ENCODE measurements around the gene ISG20L2. TPM values are rescaled to one million over a fixed set of nuclear protein-coding genes. Genes with fewer than 3 reads are reported as not detected.

ISG20L2 gene
- total and polyA plus RNA-seq, 2 experiments from 2014 or later = 23.1 to 34.9 TPM

- TF ChIP-seq EZH2 (IDR thresholded peaks at IDR 0.05; ENCODE audit: low read depth, unreplicated experiment) = no peak
- TF ChIP-seq JUNB (IDR thresholded peaks at IDR 0.05; ENCODE audit: unreplicated experiment) = no peak
- no peak for TF ChIP-seq CREB1 (CRISPR knock-in tag; IDR thresholded peaks at IDR 0.05; ENCODE audit: low read depth)
- TF ChIP-seq POLR2AphosphoS5 (IDR thresholded peaks at IDR 0.05; ENCODE audit: low read depth) = no peak
- no peak for TF ChIP-seq NANOG (IDR thresholded peaks at IDR 0.05; ENCODE audit: borderline replicate concordance)
- TF ChIP-seq ZNF331 (CRISPR knock-in tag; IDR thresholded peaks at IDR 0.05; ENCODE audit: low read depth) = no peak
- no peak for TF ChIP-seq REST (IDR thresholded peaks at IDR 0.05; ENCODE audit: unreplicated experiment)
These were observed 7.0 kb downstream of the ISG20L2 start (continued) for GRCh38 chr1:156721535-156721934.

GRCh38 chr1:156721131-156721530, 7.4 kb downstream of the ISG20L2 start:
- H3K79me2 ChIP-seq (replicated peaks; ENCODE audit: insufficient read depth) = peaks cover 40% of the 10 kb centered on the region
- H3K9me2 ChIP-seq (ENCODE audit: insufficient read depth) = no peaks in the 10 kb centered on the region
- Mint-ChIP-seq H3K9me3 (no peaks in the 10 kb centered on the region; the same call in 2 of the 3 replicates), H3K27ac (no peak overlapping the region), H3K4me1 (peaks cover 12% of the 10 kb centered on the region), H3K4me3 (no peak overlapping the region), H3K27me3 (ENCODE audit: insufficient read depth, low read depth, poor library complexity) (peaks cover 10% of the 10 kb centered on the region), H3K36me3 (ENCODE audit: low read depth) (peaks cover 46% of the 10 kb centered on the region)
- H3K27me3 ChIP-seq (ENCODE audit: insufficient read depth) = no peaks in the 10 kb centered on the region
- no peak overlapping the region for H3K4me2 ChIP-seq
- H3F3A ChIP-seq (replicated peaks; ENCODE audit: low read depth) = peaks cover 19% of the 10 kb centered on the region
- H4K20me1 ChIP-seq (replicated peaks; ENCODE audit: insufficient read depth) = peaks cover 44% of the 10 kb centered on the region
- H3K4me1 ChIP-seq (ENCODE audit: insufficient read depth) = peaks cover 19% of the 10 kb centered on the region
- H2AFZ ChIP-seq = no peak overlapping the region
- H3K27ac ChIP-seq (ENCODE audit: low read depth) = no peak overlapping the region
- peaks cover 24% of the 10 kb centered on the region for H3K36me3 ChIP-seq (ENCODE audit: insufficient read depth)
- no peak for ATAC-seq
- no peak overlapping the region for H3K4me3 ChIP-seq
- DNase-seq (ENCODE audit: low spot score) = no peak
- TF ChIP-seq EZH2 (IDR thresholded peaks at IDR 0.05; ENCODE audit: low read depth, unreplicated experiment) (no peak), ETS1 (IDR thresholded peaks at IDR 0.05) (no peak), ZNF331 (CRISPR knock-in tag; IDR thresholded peaks at IDR 0.05; ENCODE audit: low read depth) (no peak), CTCF (conservative IDR thresholded peaks at IDR 0.05; ENCODE audit: low read depth in 2 of 2) (no peak), CREB1 (CRISPR knock-in tag; IDR thresholded peaks at IDR 0.05; ENCODE audit: low read depth) (no peak), JUNB (IDR thresholded peaks at IDR 0.05; ENCODE audit: unreplicated experiment) (no peak), STAT1 (IDR thresholded peaks at IDR 0.05; ENCODE audit: unreplicated experiment) (no peak), REST (IDR thresholded peaks at IDR 0.05; ENCODE audit: unreplicated experiment) (no peak)

Measured in GM23338 (cell line).